HK-2 (cell line): ENCODE data around the gene SLC10A7.

ENCODE experiments used
- DNase-seq: peaks from one replicate; pipeline ENCODE4 v3.0.0-alpha.2; 2018; ENCODE audit not compliant: unreplicated experiment

SLC10A7 gene

DNA sequence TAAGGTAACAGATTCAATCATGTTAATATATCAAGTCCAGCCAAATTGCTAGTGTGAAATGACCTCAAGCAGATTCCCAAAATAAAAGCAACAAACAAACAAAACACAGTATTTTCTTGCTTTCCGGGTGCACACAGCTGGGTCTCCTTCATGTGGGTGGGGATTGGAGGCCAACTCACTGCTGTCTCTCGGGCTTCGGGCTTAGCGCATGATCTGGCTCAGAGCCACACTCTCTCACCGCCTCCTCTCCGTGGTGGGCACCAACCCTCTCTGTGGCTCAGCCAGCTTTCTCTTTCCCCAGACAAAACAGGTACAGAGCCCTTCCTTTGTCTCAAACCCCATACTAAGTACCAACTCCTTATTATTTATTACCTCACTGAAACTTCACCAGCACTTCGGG is 310.3 kb downstream of the SLC10A7 start:
- no peak for DNase-seq

DNA sequence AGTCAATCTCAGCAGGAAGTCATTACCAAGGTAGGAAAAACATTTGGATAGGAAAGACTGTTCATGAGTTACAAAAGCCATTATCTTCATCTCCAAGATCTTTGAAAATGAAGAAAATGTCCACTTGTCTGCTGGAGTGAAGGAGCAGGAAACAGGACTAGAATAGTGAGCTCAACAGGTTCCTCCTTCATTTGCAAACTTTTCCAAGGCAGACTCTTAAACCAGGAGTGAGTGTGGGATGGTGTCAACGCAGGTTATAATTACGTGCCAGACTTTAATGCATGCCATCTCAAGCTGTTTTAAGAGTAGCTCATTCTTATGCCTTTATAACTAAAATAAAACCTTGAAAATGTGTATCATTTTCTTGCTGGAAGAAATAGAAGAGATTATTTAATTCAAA is 310.9 kb downstream of the SLC10A7 start:
- DNase-seq: no peak

DNA sequence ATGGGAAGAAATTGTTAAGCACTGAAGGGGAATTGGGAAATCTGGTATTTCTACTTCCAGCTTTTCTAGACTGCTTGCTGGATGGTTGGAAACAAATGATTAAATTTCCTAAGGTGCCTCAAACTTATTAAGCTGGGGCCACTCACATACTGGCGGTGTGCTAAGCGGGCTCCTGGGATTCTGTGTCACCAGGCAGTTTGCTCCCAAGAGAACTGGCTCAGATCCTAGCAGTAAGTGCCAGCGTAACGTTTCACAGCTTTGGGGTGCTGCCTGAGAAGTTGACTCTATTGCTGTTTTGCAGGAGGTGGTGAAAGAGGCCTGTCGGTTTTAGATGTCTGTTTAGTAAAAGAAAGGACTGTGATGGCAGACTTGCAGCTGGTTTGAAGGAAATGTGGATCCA is 314.3 kb downstream of the SLC10A7 start:
- DNase-seq: no peak
